OCI-LY3 (cell line): ENCODE measurements around the gene TCERG1L.

Experiments used
- CTCF ChIP-seq: fragments of 200-600, 300-600 bp; sonication (generic); IDR thresholded peaks from 2 replicates; pipeline ENCODE4 v1.5.1; 2014; ENCODE audit warnings: antibody characterized with exemption, low read length, low read depth
- EZH2phosphoT487 ChIP-seq: fragments of 200-600 bp; shearing (Covaris generic); IDR thresholded peaks from 2 replicates; pipeline ENCODE4 v1.6.1; 2018; ENCODE audit warnings: antibody characterized with exemption, mixed run types, low read depth

GRCh38 chr10:131207584-131208532, 103.7 kb downstream of the TCERG1L start:
- TF ChIP-seq EZH2phosphoT487 (no peak), CTCF (no peak)
